Measurements from ENCODE around the gene ARMC3.

DNA sequence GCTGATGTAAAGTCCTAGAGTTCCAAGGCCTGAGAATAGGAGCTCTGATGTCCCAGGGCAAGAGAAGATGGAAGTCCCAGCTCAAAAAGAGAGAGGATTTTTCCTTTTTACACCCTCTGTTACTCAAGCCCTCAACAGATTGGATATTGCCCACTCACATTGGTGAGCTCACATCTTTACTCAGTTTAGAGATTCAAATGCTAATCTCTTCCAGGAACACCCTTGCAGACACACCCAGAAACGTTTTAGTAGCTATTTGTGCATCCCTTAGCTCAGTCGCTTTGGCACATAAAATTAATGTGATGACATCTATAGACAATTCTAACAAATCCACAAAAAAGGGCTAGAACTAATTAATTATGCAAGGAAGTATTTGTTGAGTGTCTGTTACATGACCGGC, 27.1 kb downstream of the ARMC3 start:
- TF ChIP-seq, protein P1, sequence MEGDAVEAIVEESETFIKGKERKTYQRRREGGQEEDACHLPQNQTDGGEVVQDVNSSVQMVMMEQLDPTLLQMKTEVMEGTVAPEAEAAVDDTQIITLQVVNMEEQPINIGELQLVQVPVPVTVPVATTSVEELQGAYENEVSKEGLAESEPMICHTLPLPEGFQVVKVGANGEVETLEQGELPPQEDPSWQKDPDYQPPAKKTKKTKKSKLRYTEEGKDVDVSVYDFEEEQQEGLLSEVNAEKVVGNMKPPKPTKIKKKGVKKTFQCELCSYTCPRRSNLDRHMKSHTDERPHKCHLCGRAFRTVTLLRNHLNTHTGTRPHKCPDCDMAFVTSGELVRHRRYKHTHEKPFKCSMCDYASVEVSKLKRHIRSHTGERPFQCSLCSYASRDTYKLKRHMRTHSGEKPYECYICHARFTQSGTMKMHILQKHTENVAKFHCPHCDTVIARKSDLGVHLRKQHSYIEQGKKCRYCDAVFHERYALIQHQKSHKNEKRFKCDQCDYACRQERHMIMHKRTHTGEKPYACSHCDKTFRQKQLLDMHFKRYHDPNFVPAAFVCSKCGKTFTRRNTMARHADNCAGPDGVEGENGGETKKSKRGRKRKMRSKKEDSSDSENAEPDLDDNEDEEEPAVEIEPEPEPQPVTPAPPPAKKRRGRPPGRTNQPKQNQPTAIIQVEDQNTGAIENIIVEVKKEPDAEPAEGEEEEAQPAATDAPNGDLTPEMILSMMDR (IDR thresholded peaks at IDR 0.05) = no peak
- TF ChIP-seq POLR2A (IDR thresholded peaks at IDR 0.05) = no peak

All from uterus (tissue), 2 donors.